22Rv1 (cell line): Measurements from ENCODE around the gene MSI2.

Experiments used
- ZFX ChIP-seq: fragments of 450-650 bp; IDR thresholded peaks from 2 replicates; pipeline ENCODE4 v1.6.1; 2017; ENCODE audit warnings: antibody characterized with exemption, borderline replicate concordance
- TF ChIP-seq, protein P1 (sequence below): fragments of 450-650 bp; IDR thresholded peaks from 2 replicates; pipeline ENCODE4 v1.5.1; 2017; ENCODE audit warnings: mild to moderate bottlenecking

DNA sequence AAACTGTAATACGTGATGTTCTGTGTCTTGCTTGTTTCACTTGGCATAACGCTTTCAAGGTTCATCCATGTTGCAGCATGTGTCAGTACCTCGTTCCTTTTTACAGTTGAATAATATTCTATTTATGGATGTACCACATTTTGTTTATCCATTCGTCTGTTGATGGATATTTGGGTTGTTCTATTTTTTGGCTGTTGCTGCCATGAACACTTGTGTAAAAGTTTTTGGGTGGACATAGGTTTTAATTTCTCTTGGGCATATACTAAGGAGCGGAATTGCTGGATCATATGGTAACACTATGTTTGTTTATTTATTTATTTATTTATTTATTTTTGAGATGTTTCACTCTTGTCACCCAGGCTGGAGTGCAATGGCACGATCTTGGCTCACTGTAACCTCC, 137.0 kb downstream of the MSI2 start:
- TF ChIP-seq ZFX, result no peak
- TF ChIP-seq, protein P1, sequence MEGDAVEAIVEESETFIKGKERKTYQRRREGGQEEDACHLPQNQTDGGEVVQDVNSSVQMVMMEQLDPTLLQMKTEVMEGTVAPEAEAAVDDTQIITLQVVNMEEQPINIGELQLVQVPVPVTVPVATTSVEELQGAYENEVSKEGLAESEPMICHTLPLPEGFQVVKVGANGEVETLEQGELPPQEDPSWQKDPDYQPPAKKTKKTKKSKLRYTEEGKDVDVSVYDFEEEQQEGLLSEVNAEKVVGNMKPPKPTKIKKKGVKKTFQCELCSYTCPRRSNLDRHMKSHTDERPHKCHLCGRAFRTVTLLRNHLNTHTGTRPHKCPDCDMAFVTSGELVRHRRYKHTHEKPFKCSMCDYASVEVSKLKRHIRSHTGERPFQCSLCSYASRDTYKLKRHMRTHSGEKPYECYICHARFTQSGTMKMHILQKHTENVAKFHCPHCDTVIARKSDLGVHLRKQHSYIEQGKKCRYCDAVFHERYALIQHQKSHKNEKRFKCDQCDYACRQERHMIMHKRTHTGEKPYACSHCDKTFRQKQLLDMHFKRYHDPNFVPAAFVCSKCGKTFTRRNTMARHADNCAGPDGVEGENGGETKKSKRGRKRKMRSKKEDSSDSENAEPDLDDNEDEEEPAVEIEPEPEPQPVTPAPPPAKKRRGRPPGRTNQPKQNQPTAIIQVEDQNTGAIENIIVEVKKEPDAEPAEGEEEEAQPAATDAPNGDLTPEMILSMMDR, result no peak
